CD8-positive, alpha-beta memory T cell (primary cell): ENCODE measurements around the gene CFAP57. TPM values are rescaled to one million over a fixed set of nuclear protein-coding genes. Genes with fewer than 3 reads are reported as not detected.

Experiments used
- CTCF ChIA-PET: fragments of 350-600 bp; sonication (Branson Sonifier 250); formaldehyde crosslinking; loops from one replicate; lab custom pipeline; 2021; ENCODE audit warnings: antibody characterized with exemption; lab: Charles Lee
- POLR2A ChIA-PET: fragments of 350-600 bp; sonication (Branson Sonifier 250); formaldehyde crosslinking; loops from one replicate; lab custom pipeline; 2021; ENCODE audit warnings: antibody characterized with exemption; lab: Charles Lee
- DNase-seq, 5 donors: peaks; one replicate each; pipeline versions ENCODE4 v3.0.0 to v3.0.0-alpha.2; 2020 to 2022; ENCODE audit warnings: mixed read lengths in 1 of 5
- H3K27ac ChIP-seq: one replicate; pipeline ENCODE4 v1.7.0; 2013; ENCODE audit warnings: low read depth, mild to moderate bottlenecking, low read length, moderate library complexity
- H3K27me3 ChIP-seq: 2 replicates; pipeline ENCODE4 v1.7.0; 2013; ENCODE audit warnings: low read length, mild to moderate bottlenecking; ENCODE audit not compliant: insufficient read depth, poor library complexity, severe bottlenecking
- H3K36me3 ChIP-seq: 2 replicates; pipeline ENCODE4 v1.7.0; 2013; ENCODE audit warnings: mild to moderate bottlenecking, low read length, moderate library complexity; ENCODE audit not compliant: insufficient read depth
- H3K4me1 ChIP-seq: 2 replicates; pipeline ENCODE4 v1.7.0; 2013; ENCODE audit warnings: mild to moderate bottlenecking, low read length, moderate library complexity; ENCODE audit not compliant: insufficient read depth
- H3K4me3 ChIP-seq: 2 replicates; pipeline ENCODE4 v1.7.0; 2013; ENCODE audit warnings: mild to moderate bottlenecking, low read length
- H3K9me3 ChIP-seq: 2 replicates; pipeline ENCODE4 v1.7.0; 2013; ENCODE audit warnings: mild to moderate bottlenecking, low read length
- H3K27ac Mint-ChIP-seq, 8 donors: one replicate each; pipeline ENCODE4 v1.8.0; 2020 to 2021; ENCODE audit warnings: mixed read lengths in 8 of 8, mild to moderate bottlenecking in 6 of 8, inconsistent platforms in 3 of 8, moderate library complexity in 3 of 8
- H3K27me3 Mint-ChIP-seq, 2 donors: one replicate each; pipeline ENCODE4 v1.8.0; 2020 to 2021; ENCODE audit warnings: mixed read lengths in 2 of 2, mild to moderate bottlenecking in 1 of 2, moderate library complexity in 1 of 2
- H3K36me3 Mint-ChIP-seq, 3 donors: one replicate each; pipeline ENCODE4 v1.8.0; 2020 to 2021; ENCODE audit warnings: mixed read lengths in 3 of 3, inconsistent platforms in 1 of 3, mild to moderate bottlenecking in 1 of 3
- H3K4me1 Mint-ChIP-seq, 3 donors: one replicate each; pipeline ENCODE4 v1.8.0; 2020 to 2021; ENCODE audit warnings: mixed read lengths in 3 of 3, inconsistent platforms in 1 of 3, mild to moderate bottlenecking in 1 of 3
- H3K4me3 Mint-ChIP-seq, 7 donors: one replicate each; pipeline ENCODE4 v1.8.0; 2020 to 2021; ENCODE audit warnings: mixed read lengths in 7 of 7, mild to moderate bottlenecking in 6 of 7, moderate library complexity in 4 of 7, inconsistent platforms in 2 of 7
- H3K9me3 Mint-ChIP-seq, 5 donors: one replicate each; pipeline ENCODE4 v1.8.0; 2020 to 2022; ENCODE audit warnings: mixed read lengths in 5 of 5, mild to moderate bottlenecking in 3 of 5, moderate library complexity in 2 of 5, inconsistent platforms in 1 of 5
- polyA plus RNA-seq: library from polyadenylated mRNA; unstranded; fragments of 300-500 nt; fragmentation: Illumina TruSeq; gene quantifications from one replicate; pipeline ENCODE4 v1.2.3, GENCODE V29; 2021
- total RNA-seq, 2 experiments: library from RNA; stranded (reverse); gene quantifications; one replicate each; pipeline ENCODE4 v1.2.3, GENCODE V29; 2021

The CFAP57 gene
- total and polyA plus RNA-seq, 3 experiments from 2014 or later: 0.26 to 0.33 TPM; not detected in 1

DNA sequence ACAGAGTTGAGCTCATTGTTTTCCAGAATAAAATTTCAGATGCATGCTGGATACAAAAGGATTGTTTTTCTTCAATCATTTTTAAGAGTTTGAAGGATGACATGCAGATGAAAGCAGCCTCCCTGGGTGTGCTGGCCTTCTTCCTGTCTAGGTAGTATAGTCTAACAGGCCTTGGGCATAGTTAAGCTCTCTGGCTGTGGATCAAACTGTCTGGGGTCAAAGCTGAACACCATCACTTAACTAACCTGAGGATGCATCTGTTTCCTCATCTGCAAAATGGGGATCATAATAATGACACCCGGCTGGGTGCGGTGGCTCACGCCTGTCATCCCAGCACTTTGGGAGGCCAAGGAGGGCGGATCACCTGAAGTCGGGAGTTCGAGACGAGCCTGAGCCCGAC, 122.6 kb downstream of the CFAP57 start:
- peaks cover 7 to 15% (median 11%) of the 10 kb centered on the region in 3 donors for H3K4me1 Mint-ChIP-seq
- no peak overlapping the region for H3K4me3 Mint-ChIP-seq
- Histone ChIP-seq H3K27me3 (no peaks in the 10 kb centered on the region), H3K27ac (no peak overlapping the region), H3K4me1 (peaks cover 21% of the 10 kb centered on the region), H3K4me3 (no peak overlapping the region), H3K36me3 (no peaks in the 10 kb centered on the region), H3K9me3 (no peaks in the 10 kb centered on the region)
- no peak for DNase-seq
- H3K9me3 Mint-ChIP-seq: no peaks in the 10 kb centered on the region
- H3K27me3 Mint-ChIP-seq: peaks cover 0 to 1% of the 10 kb centered on the region in 2 donors
- CTCF ChIA-PET: interaction anchor here (0.9 kb wide), 1 partner anchor 120 kb away, joined by 3 read pairs; no protein-coding TSS in a partner anchor
- H3K36me3 Mint-ChIP-seq: no peaks in the 10 kb centered on the region
- POLR2A ChIA-PET: no interaction called here
- H3K27ac Mint-ChIP-seq: peak overlapping the region in 1 of 8 donors; percentile 13

DNA sequence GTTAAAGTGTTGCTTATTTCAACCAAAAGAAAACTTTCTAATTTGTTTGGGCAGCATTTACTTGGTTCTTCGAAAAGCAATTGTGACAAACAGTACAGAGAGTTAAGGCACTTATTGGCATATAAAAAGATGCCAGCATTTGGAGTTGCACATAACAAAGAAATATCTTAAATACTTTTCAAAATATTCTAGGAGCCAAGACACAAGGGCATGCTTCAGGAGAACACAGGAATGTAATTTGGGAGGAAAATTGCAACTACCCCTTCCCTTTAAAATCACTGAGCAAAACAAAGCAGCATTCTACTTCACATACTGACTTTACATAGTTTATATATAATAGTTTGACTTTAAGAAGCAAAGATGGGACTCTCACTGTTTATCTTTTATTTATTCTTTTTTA, 124.1 kb downstream of the CFAP57 start:
- Histone ChIP-seq H3K27ac (no peak overlapping the region), H3K36me3 (no peaks in the 10 kb centered on the region), H3K9me3 (no peaks in the 10 kb centered on the region), H3K27me3 (no peaks in the 10 kb centered on the region), H3K4me1 (peaks cover 21% of the 10 kb centered on the region), H3K4me3 (no peak overlapping the region)
- Mint-ChIP-seq H3K9me3 (no peaks in the 10 kb centered on the region), H3K4me1 (peaks cover 7 to 15% (median 11%) of the 10 kb centered on the region in 3 donors), H3K4me3 (peak overlapping the region in 1 of 7 donors; percentile 8), H3K27ac (peak overlapping the region in 5 of 8 donors; percentile 4 to 90 (median 34)), H3K27me3 (peaks cover 0 to 1% of the 10 kb centered on the region in 2 donors), H3K36me3 (no peaks in the 10 kb centered on the region)
- DNase-seq: no peak
- ChIA-PET POLR2A (no interaction called here), CTCF (no interaction called here)

DNA sequence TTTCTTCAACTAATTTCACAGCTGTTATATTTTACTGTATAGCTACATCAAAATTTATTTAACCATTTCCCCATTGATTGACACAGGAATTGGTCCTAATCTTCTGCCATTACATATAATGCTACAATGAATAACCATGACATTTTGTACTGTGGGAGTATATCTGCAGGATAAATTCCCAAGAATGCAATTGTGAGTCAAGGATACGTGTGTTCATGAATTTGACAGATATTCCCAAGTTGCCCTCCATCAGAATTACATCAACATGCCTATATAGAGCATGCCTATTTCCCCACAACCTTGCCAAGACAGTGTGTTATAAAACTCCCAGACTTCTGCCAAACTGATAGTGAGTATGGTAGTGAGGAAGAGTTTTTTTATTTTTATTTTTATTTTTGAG, 125.9 kb downstream of the CFAP57 start:
- Histone ChIP-seq H3K27ac (no peak overlapping the region), H3K27me3 (no peaks in the 10 kb centered on the region), H3K36me3 (no peaks in the 10 kb centered on the region), H3K4me1 (peaks cover 21% of the 10 kb centered on the region), H3K4me3 (no peak overlapping the region), H3K9me3 (no peaks in the 10 kb centered on the region)
- H3K9me3 Mint-ChIP-seq: no peaks in the 10 kb centered on the region
- peaks cover 1 to 8% of the 10 kb centered on the region in 2 donors for H3K27me3 Mint-ChIP-seq
- H3K4me1 Mint-ChIP-seq: peaks cover 7 to 15% (median 11%) of the 10 kb centered on the region in 3 donors
- CTCF ChIA-PET: no interaction called here
- no peak for DNase-seq
- no peaks in the 10 kb centered on the region for H3K36me3 Mint-ChIP-seq
- H3K4me3 Mint-ChIP-seq: no peak overlapping the region
- no peak overlapping the region for H3K27ac Mint-ChIP-seq
- POLR2A ChIA-PET: no interaction called here

DNA sequence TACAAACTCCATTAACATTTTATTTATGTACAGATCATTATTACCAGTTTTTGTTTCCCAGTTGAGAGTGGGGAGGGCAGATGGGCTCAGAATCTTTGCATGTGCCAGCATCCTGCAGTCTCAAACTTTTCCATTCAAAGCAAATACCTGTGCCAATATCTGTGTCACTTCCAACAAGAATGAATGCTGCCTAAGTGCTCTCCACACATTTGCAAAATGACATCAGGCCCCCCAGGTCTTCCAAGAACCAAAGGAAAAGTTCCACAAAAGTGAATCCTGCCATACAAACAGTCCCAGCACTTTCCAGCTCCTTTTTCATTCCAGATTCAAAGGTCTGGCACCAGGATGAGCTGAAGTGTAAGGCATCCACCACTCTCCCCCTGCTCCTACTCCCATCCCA, 127.0 kb downstream of the CFAP57 start:
- Histone ChIP-seq H3K36me3 (no peaks in the 10 kb centered on the region), H3K4me3 (no peak overlapping the region), H3K4me1 (peaks cover 21% of the 10 kb centered on the region), H3K27me3 (no peaks in the 10 kb centered on the region), H3K27ac (no peak overlapping the region), H3K9me3 (no peaks in the 10 kb centered on the region)
- H3K27ac Mint-ChIP-seq: no peak overlapping the region
- H3K4me1 Mint-ChIP-seq: peaks cover 7 to 15% (median 11%) of the 10 kb centered on the region in 3 donors
- no peak overlapping the region for H3K4me3 Mint-ChIP-seq
- no peak for DNase-seq
- H3K9me3 Mint-ChIP-seq: no peaks in the 10 kb centered on the region
- H3K36me3 Mint-ChIP-seq: no peaks in the 10 kb centered on the region
- POLR2A ChIA-PET: no interaction called here
- H3K27me3 Mint-ChIP-seq: peaks cover 1 to 11% of the 10 kb centered on the region in 2 donors
- CTCF ChIA-PET: no interaction called here

DNA sequence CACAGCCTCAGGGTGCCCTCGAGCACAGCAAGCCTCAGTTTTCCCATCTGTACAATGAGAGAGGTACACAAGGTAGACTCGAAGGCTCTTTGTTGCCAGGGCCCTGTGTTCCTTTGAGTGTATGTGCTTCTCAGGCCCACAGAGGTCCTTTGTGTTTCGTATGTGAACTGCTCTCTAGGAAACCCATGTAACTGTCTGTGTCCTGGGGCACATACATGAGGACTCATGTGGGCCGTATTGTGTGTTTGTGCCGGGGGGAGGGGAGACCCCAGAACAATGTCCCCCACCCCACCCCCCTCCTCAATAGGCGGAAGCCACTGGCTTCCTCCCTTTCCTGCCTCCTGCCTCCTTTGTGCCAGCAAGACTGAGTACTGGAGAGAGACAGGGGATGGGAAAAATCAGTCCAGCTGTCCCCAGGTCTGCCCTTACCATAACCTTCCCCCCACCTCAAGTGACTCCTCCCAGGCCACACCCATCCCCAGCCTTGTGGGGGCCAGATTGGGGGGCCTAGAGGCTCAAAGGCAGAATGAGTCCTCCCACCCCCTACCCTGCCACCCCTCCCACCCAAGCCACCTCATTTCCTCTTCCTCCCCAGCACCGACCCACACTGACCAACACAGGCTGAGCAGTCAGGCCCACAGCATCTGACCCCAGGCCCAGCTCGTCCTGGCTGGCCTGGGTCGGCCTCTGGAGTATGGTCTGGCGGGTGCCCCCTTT, 128.4 kb downstream of the CFAP57 start, which contains the start of gene TIE1:
TIE1 (plus strand) TSS at position 605 of the 717 bp plus-strand sequence; CDS start at position 695, 90 bp downstream.
- no peaks in the 10 kb centered on the region for H3K9me3 ChIP-seq
- Mint-ChIP-seq H3K4me1 (peaks cover 7 to 8% (median 7%) of the 10 kb centered on the region in 3 donors), H3K4me3 (no peak within 1 kb of the TSS), H3K9me3 (no peaks in the 10 kb centered on the region), H3K36me3 (no peaks in the 10 kb centered on the region), H3K27me3 (peaks cover 1 to 15% of the 10 kb centered on the region in 2 donors), H3K27ac (no peak within 1 kb of the TSS)
- ChIA-PET POLR2A (no interaction called here), CTCF (no interaction called here)
- no peak within 1 kb of the TSS for H3K27ac ChIP-seq
- peaks cover 8% of the 10 kb centered on the region for H3K4me1 ChIP-seq
- H3K36me3 ChIP-seq: no peaks in the 10 kb centered on the region
- no peak for DNase-seq
- no peak within 1 kb of the TSS for H3K4me3 ChIP-seq
- no peaks in the 10 kb centered on the region for H3K27me3 ChIP-seq

DNA sequence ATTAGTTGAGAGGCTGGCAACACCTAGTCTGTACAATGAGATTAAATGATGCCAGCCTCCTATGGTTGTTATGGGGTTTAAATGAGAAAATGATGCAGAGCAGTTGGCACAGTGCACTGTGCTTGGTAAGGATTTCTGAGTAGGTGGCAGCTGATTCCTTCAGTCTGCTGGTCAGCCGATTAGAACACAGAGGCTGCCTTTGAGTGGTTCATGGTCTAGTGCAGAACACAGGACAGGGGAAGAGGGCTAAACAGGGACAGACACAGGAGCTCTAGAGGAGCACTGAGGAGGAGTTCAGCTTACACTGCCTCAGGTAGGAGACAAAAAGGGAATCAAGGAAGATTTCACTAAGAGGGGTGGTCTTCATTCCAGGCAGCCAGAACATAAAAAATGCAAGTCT, 130.1 kb downstream of the CFAP57 start:
- no peak for DNase-seq
- ChIA-PET POLR2A (no interaction called here), CTCF (no interaction called here)
- H3K9me3 Mint-ChIP-seq: no peaks in the 10 kb centered on the region
- Histone ChIP-seq H3K9me3 (no peaks in the 10 kb centered on the region), H3K4me1 (no peaks in the 10 kb centered on the region), H3K36me3 (no peaks in the 10 kb centered on the region), H3K27me3 (no peaks in the 10 kb centered on the region), H3K27ac (no peak overlapping the region), H3K4me3 (no peak overlapping the region)
- H3K27me3 Mint-ChIP-seq: peaks cover 1 to 23% of the 10 kb centered on the region in 2 donors
- H3K4me3 Mint-ChIP-seq: no peak overlapping the region
- no peaks in the 10 kb centered on the region for H3K36me3 Mint-ChIP-seq
- H3K4me1 Mint-ChIP-seq: no peaks in the 10 kb centered on the region
- H3K27ac Mint-ChIP-seq: peak overlapping the region in 1 of 8 donors; percentile 55

DNA sequence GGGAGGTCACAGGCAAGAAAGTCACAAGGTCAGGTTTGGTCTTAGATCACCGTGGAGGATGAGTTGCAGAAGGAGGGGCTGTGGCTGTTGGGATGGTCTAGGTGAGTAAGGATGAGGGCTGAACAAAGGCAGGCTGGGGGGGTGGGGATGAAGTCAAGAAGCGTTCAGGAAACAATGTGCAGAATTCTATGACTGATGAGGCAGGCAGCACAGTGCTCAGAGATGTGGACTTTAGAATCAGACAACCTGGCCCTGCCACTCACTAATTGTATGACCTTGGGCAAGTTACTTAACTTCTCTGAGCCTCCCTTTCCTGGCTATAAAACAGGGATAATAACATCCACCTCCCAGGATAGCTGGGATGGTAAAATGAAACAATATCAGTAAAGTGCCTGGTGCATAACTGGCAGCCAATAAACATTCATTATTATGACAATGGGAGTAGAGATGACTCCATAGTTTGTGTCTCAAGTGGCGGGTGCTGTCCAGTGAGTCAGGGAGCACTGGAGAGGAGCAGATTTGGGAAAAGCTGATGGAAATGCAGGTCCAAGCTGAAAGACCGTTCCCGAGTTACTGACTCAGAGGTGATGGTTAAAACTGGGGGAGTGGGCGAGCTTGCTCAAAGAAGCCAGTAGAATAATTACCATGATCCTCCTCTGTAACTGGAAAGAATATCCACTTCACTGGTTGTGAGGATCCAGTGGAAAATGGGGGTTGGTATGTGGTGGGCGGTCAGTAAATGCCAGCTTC, 130.8 kb downstream of the CFAP57 start:
- no peaks in the 10 kb centered on the region for H3K27me3 ChIP-seq
- H3K9me3 ChIP-seq: no peaks in the 10 kb centered on the region
- DNase-seq: no peak
- H3K27ac Mint-ChIP-seq: peak overlapping the region in 2 of 8 donors; percentile 30 to 42
- H3K4me1 Mint-ChIP-seq: no peaks in the 10 kb centered on the region
- ChIA-PET CTCF (interaction anchor here (1.3 kb wide), 1 partner anchor 112 kb away, joined by 5 read pairs; no protein-coding TSS in a partner anchor), POLR2A (no interaction called here)
- no peaks in the 10 kb centered on the region for H3K9me3 Mint-ChIP-seq
- H3K4me3 Mint-ChIP-seq: no peak overlapping the region
- H3K36me3 Mint-ChIP-seq: no peaks in the 10 kb centered on the region
- no peaks in the 10 kb centered on the region for H3K4me1 ChIP-seq
- no peaks in the 10 kb centered on the region for H3K36me3 ChIP-seq
- H3K4me3 ChIP-seq: no peak overlapping the region
- H3K27ac ChIP-seq: no peak overlapping the region
- H3K27me3 Mint-ChIP-seq: peaks cover 1 to 23% of the 10 kb centered on the region in 2 donors
